Liver (tissue), 9 donors: ENCODE results near the gene OGFOD3. TPM values are rescaled to one million over a fixed set of nuclear protein-coding genes. Genes with fewer than 3 reads are reported as not detected.

ENCODE experiments used
- DNase-seq: peaks from one replicate; pipeline ENCODE4 v3.0.0-alpha.2; 2017; ENCODE audit warnings: low spot score
- H3K27ac ChIP-seq, 2 donors: one replicate each; pipeline ENCODE4 v1.7.0; 2013; ENCODE audit warnings: inconsistent platforms in 2 of 2, low read length in 2 of 2, control low read depth in 1 of 2, low read depth in 1 of 2, mild to moderate bottlenecking in 1 of 2
- H3K27me3 ChIP-seq, 4 donors: one replicate each; pipeline versions ENCODE4 v1.6.1 to v1.7.0; 2013; ENCODE audit warnings: low read length in 3 of 4, inconsistent platforms in 1 of 4, mild to moderate bottlenecking in 1 of 4, moderate library complexity in 1 of 4; ENCODE audit not compliant: control insufficient read depth in 4 of 4, insufficient read depth in 4 of 4
- H3K36me3 ChIP-seq, 4 donors: one replicate each; pipeline versions ENCODE4 v1.6.1 to v1.7.0; 2013; ENCODE audit warnings: low read length in 3 of 4, mild to moderate bottlenecking in 3 of 4, low read depth in 1 of 4, moderate library complexity in 1 of 4; ENCODE audit not compliant: control insufficient read depth in 4 of 4, insufficient read depth in 3 of 4
- H3K4me1 ChIP-seq, 4 donors: one replicate each; pipeline versions ENCODE4 v1.6.1 to v1.7.0; 2013; ENCODE audit warnings: low read length in 3 of 4, mild to moderate bottlenecking in 3 of 4, moderate library complexity in 1 of 4; ENCODE audit not compliant: control insufficient read depth in 4 of 4, insufficient read depth in 4 of 4
- H3K4me3 ChIP-seq, 3 donors: one replicate each; pipeline versions ENCODE4 v1.6.1 to v1.7.0; 2013; ENCODE audit warnings: low read length in 3 of 3, control low read depth in 1 of 3, low read depth in 1 of 3, mild to moderate bottlenecking in 1 of 3
- H3K9ac ChIP-seq, 2 donors: one replicate each; pipeline ENCODE4 v1.7.0; 2013; ENCODE audit warnings: low read length in 2 of 2, mild to moderate bottlenecking in 2 of 2, moderate library complexity in 2 of 2, control low read depth in 1 of 2, low read depth in 1 of 2
- H3K9me3 ChIP-seq, 4 donors: one replicate each; pipeline versions ENCODE4 v1.6.1 to v1.7.0; 2013; ENCODE audit warnings: low read length in 3 of 4; ENCODE audit not compliant: control insufficient read depth in 4 of 4
- EGR1 ChIP-seq, 2 donors: IDR thresholded peaks; 2 replicates each; pipeline ENCODE4 v1.6.1; 2016 to 2018; ENCODE audit warnings: antibody characterized with exemption in 2 of 2, low read depth in 2 of 2
- FOXA1 ChIP-seq: IDR thresholded peaks from 2 replicates; pipeline ENCODE4 v1.6.1; 2016; ENCODE audit warnings: antibody characterized with exemption
- FOXA2 ChIP-seq: IDR thresholded peaks from 2 replicates; pipeline ENCODE4 v1.6.1; 2016; ENCODE audit warnings: antibody characterized with exemption
- GABPA ChIP-seq, 2 donors: IDR thresholded peaks in 1 of 2; conservative IDR thresholded peaks in 1 of 2; 2 replicates each; pipeline ENCODE4 v1.6.1; 2016; ENCODE audit warnings: antibody characterized with exemption in 2 of 2, mild to moderate bottlenecking in 1 of 2, moderate library complexity in 1 of 2
- HNF4A ChIP-seq, 2 donors: conservative IDR thresholded peaks; 2 replicates each; pipeline ENCODE4 v1.6.1; 2016; ENCODE audit warnings: antibody characterized with exemption in 2 of 2, mild to moderate bottlenecking in 2 of 2
- HNF4G ChIP-seq: IDR thresholded peaks from 2 replicates; pipeline ENCODE4 v1.6.1; 2016; ENCODE audit warnings: antibody characterized with exemption
- JUND ChIP-seq, 2 donors: IDR thresholded peaks; 2 replicates each; pipeline ENCODE4 v1.6.1; 2016; ENCODE audit warnings: antibody characterized with exemption in 2 of 2
- NR2F2 ChIP-seq: IDR thresholded peaks from 2 replicates; pipeline ENCODE4 v1.6.1; 2016; ENCODE audit warnings: antibody characterized with exemption
- RAD21 ChIP-seq, 2 donors: IDR thresholded peaks; 2 replicates each; pipeline ENCODE4 v1.6.1; 2016; ENCODE audit warnings: antibody characterized with exemption in 2 of 2, mild to moderate bottlenecking in 2 of 2
- RXRA ChIP-seq, 2 donors: IDR thresholded peaks; 2 replicates each; pipeline ENCODE4 v1.6.1; 2017 to 2018; ENCODE audit warnings: antibody characterized with exemption in 2 of 2, mild to moderate bottlenecking in 1 of 2
- SP1 ChIP-seq: IDR thresholded peaks from 2 replicates; pipeline ENCODE4 v1.6.1; 2018; ENCODE audit warnings: antibody characterized with exemption, mild to moderate bottlenecking
- TAF1 ChIP-seq: conservative IDR thresholded peaks from 2 replicates; pipeline ENCODE4 v1.6.1; 2016; ENCODE audit warnings: antibody characterized with exemption, mild to moderate bottlenecking
- YY1 ChIP-seq: IDR thresholded peaks from 2 replicates; pipeline ENCODE4 v1.6.1; 2016; ENCODE audit warnings: antibody characterized with exemption, mild to moderate bottlenecking
- WGBS: extraction: QIAGEN DNeasy Blood & Tissue Kit; methylation state at CpG from one replicate; pipeline ENCODE4 v1.1.7; 2013; 5-methylcytosine and 5-hydroxymethylcytosine counted together
- polyA plus RNA-seq, 2 donors: library from polyadenylated mRNA; stranded (reverse) in 1 of 2; unstranded in 1 of 2; fragments of 200-250 nt in 1 of 2; fragments of >200 nt in 1 of 2; fragmentation: Nextera tagmentation in 1 of 2; extraction: Ambion mirVana in 1 of 2; gene quantifications; one replicate each; pipeline versions ENCODE4 v1.2.1 to v1.2.3, GENCODE V29; 2013 to 2015
- total RNA-seq, 2 donors: library from RNA; depleted of rRNA; stranded (reverse); fragments of >200 nt; gene quantifications; one replicate each; pipeline ENCODE4 v1.2.3, GENCODE V29; 2014
- TF ChIP-seq, protein P1 (sequence below): IDR thresholded peaks from 2 replicates; pipeline ENCODE4 v1.6.1; 2016; ENCODE audit warnings: antibody characterized with exemption, mild to moderate bottlenecking
- TF ChIP-seq, protein P2 (sequence below): IDR thresholded peaks from 2 replicates; pipeline ENCODE4 v1.6.1; 2016; ENCODE audit warnings: antibody characterized with exemption
- TF ChIP-seq, protein P3 (sequence below): IDR thresholded peaks from 2 replicates; pipeline ENCODE4 v1.6.1; 2016; ENCODE audit warnings: antibody characterized with exemption
- TF ChIP-seq, protein P4 (sequence below): IDR thresholded peaks from 2 replicates; pipeline ENCODE4 v1.6.1; 2016; ENCODE audit warnings: antibody characterized with exemption
- TF ChIP-seq, protein P5 (sequence below): fragments of 150-350 bp; IDR thresholded peaks from 2 replicates; pipeline ENCODE4 v1.5.1; 2017; ENCODE audit warnings: improper control_type of control experiment, low read depth, low read length; ENCODE audit not compliant: missing input control
- donor health status: healthy.
- donor health status: healthy.
- donor health status: healthy.
- donor health status: healthy.
- donor health status: healthy.

OGFOD3 gene
- total and polyA plus RNA-seq, 4 donors, result 15.0 to 23.2 (median 18.5) TPM

DNA sequence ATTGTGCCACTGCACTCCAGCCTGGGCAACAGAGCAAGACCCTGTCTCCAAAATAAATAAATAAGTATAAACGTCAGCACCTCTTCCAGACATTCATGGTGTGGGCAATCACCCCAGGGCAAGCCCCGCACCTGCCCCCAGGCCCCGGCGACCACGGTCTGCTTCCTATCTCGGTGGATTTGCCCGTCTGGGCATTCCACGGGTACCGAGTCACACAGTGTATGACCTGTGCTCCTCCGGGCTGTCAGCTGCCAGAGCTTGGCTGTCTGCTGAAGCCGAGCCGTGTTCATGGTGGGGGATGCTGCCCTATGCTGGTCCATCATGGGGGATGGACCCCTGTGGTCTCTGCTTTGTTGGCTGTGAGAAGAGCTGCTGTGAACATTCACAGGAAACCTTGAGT is 16.7 kb upstream of the OGFOD3 start (continued):
- no peak for TF ChIP-seq GABPA (IDR thresholded peaks at IDR 0.05 in 1 of 2, conservative IDR thresholded peaks at IDR 0.05 in 1 of 2)
- no peak for TF ChIP-seq HNF4A (conservative IDR thresholded peaks at IDR 0.05)
- TF ChIP-seq RAD21 (IDR thresholded peaks at IDR 0.05), result no peak
- no peak for TF ChIP-seq NR2F2

DNA sequence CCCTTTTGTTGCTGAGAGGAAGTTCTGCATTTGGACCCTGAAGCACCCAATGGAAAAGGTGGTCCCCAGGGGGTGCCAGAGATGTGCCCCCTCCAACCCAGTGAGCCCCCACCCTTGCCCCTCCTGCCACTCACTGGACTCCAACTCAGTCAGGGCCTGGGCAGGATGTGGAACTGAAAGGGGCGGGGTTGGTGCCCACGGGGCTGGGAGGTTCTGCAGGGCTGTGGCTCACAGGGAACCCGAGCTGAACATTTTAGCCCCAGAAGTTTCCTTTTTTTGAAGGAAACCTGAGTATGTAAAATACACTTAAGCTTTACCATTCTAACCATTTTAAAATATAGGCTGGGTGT is 15.8 kb upstream of the OGFOD3 start:
- TF ChIP-seq RXRA (IDR thresholded peaks at IDR 0.05), result no peak
- TF ChIP-seq, protein P1, sequence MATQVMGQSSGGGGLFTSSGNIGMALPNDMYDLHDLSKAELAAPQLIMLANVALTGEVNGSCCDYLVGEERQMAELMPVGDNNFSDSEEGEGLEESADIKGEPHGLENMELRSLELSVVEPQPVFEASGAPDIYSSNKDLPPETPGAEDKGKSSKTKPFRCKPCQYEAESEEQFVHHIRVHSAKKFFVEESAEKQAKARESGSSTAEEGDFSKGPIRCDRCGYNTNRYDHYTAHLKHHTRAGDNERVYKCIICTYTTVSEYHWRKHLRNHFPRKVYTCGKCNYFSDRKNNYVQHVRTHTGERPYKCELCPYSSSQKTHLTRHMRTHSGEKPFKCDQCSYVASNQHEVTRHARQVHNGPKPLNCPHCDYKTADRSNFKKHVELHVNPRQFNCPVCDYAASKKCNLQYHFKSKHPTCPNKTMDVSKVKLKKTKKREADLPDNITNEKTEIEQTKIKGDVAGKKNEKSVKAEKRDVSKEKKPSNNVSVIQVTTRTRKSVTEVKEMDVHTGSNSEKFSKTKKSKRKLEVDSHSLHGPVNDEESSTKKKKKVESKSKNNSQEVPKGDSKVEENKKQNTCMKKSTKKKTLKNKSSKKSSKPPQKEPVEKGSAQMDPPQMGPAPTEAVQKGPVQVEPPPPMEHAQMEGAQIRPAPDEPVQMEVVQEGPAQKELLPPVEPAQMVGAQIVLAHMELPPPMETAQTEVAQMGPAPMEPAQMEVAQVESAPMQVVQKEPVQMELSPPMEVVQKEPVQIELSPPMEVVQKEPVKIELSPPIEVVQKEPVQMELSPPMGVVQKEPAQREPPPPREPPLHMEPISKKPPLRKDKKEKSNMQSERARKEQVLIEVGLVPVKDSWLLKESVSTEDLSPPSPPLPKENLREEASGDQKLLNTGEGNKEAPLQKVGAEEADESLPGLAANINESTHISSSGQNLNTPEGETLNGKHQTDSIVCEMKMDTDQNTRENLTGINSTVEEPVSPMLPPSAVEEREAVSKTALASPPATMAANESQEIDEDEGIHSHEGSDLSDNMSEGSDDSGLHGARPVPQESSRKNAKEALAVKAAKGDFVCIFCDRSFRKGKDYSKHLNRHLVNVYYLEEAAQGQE, result no peak
- TF ChIP-seq HNF4A (conservative IDR thresholded peaks at IDR 0.05), result no peak
- TF ChIP-seq JUND (IDR thresholded peaks at IDR 0.05), result no peak
- TF ChIP-seq NR2F2, result no peak
- no peak for TF ChIP-seq FOXA1
- no peak for TF ChIP-seq SP1
- TF ChIP-seq, protein P2, sequence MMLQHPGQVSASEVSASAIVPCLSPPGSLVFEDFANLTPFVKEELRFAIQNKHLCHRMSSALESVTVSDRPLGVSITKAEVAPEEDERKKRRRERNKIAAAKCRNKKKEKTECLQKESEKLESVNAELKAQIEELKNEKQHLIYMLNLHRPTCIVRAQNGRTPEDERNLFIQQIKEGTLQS, result no peak
- TF ChIP-seq, protein P3, sequence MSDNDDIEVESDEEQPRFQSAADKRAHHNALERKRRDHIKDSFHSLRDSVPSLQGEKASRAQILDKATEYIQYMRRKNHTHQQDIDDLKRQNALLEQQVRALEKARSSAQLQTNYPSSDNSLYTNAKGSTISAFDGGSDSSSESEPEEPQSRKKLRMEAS, result no peak
- TF ChIP-seq, protein P4, sequence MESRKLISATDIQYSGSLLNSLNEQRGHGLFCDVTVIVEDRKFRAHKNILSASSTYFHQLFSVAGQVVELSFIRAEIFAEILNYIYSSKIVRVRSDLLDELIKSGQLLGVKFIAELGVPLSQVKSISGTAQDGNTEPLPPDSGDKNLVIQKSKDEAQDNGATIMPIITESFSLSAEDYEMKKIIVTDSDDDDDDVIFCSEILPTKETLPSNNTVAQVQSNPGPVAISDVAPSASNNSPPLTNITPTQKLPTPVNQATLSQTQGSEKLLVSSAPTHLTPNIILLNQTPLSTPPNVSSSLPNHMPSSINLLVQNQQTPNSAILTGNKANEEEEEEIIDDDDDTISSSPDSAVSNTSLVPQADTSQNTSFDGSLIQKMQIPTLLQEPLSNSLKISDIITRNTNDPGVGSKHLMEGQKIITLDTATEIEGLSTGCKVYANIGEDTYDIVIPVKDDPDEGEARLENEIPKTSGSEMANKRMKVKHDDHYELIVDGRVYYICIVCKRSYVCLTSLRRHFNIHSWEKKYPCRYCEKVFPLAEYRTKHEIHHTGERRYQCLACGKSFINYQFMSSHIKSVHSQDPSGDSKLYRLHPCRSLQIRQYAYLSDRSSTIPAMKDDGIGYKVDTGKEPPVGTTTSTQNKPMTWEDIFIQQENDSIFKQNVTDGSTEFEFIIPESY, result no peak
- no peak for TF ChIP-seq HNF4G
- TF ChIP-seq RAD21 (IDR thresholded peaks at IDR 0.05), result no peak
- no peak for TF ChIP-seq YY1
- TF ChIP-seq FOXA2, result no peak
- TF ChIP-seq TAF1, result no peak
- TF ChIP-seq GABPA (IDR thresholded peaks at IDR 0.05 in 1 of 2, conservative IDR thresholded peaks at IDR 0.05 in 1 of 2), result no peak
- no peak for TF ChIP-seq EGR1 (IDR thresholded peaks at IDR 0.05; ENCODE audit: low read depth in 2 of 2)
- TF ChIP-seq, protein P5, sequence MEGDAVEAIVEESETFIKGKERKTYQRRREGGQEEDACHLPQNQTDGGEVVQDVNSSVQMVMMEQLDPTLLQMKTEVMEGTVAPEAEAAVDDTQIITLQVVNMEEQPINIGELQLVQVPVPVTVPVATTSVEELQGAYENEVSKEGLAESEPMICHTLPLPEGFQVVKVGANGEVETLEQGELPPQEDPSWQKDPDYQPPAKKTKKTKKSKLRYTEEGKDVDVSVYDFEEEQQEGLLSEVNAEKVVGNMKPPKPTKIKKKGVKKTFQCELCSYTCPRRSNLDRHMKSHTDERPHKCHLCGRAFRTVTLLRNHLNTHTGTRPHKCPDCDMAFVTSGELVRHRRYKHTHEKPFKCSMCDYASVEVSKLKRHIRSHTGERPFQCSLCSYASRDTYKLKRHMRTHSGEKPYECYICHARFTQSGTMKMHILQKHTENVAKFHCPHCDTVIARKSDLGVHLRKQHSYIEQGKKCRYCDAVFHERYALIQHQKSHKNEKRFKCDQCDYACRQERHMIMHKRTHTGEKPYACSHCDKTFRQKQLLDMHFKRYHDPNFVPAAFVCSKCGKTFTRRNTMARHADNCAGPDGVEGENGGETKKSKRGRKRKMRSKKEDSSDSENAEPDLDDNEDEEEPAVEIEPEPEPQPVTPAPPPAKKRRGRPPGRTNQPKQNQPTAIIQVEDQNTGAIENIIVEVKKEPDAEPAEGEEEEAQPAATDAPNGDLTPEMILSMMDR, result no peak
- no peaks in the 10 kb centered on the region for H3K27me3 ChIP-seq
- H3K27ac ChIP-seq, result no peak overlapping the region
- H3K4me1 ChIP-seq, result peaks cover 4 to 14% (median 7%) of the 10 kb centered on the region in 4 donors
- no peaks in the 10 kb centered on the region for H3K9me3 ChIP-seq
- H3K36me3 ChIP-seq, result peaks cover 0 to 9% (median 6%) of the 10 kb centered on the region in 4 donors
- no peak overlapping the region for H3K9ac ChIP-seq
- DNase-seq, result no peak
- 69% methylated on average over 3 of the region's 3 CpGs for WGBS
- no peak overlapping the region for H3K4me3 ChIP-seq
